ENCODE data around the gene FNIP2. TPM values are rescaled to one million over a fixed set of nuclear protein-coding genes. Genes with fewer than 3 reads are reported as not detected.
"Not testable (repeated sequence)": the region's sequence is repeated elsewhere in the genome, so short reads cannot be mapped to it uniquely, and the experiment has no call there.

The FNIP2 gene
- total RNA-seq, 1 donor from 2014 or later: 36.5 TPM

- H3K27me3 Mint-ChIP-seq: no peaks in the 10 kb centered on the region
- H3K27ac Mint-ChIP-seq: no peak overlapping the region
- H3K4me1 Mint-ChIP-seq (ENCODE audit: unreplicated experiment): no peaks in the 10 kb centered on the region
- no peak for TF ChIP-seq CTCF (conservative IDR thresholded peaks at IDR 0.05)
- peaks cover 16% of the 10 kb centered on the region for H3K9me3 Mint-ChIP-seq
- no peaks in the 10 kb centered on the region for H3K36me3 Mint-ChIP-seq
- no peak for DNase-seq (ENCODE audit: extremely low spot score, unreplicated experiment)
- H3K4me3 Mint-ChIP-seq: no peak overlapping the region
Observed at GRCh38 chr4:158946825-158947224, 178.0 kb downstream of the FNIP2 start.

- no peaks in the 10 kb centered on the region for H3K36me3 Mint-ChIP-seq
- H3K27ac Mint-ChIP-seq: no peak overlapping the region
- peaks cover 20% of the 10 kb centered on the region for H3K9me3 Mint-ChIP-seq
- H3K27me3 Mint-ChIP-seq: no peaks in the 10 kb centered on the region
- no peak for DNase-seq (ENCODE audit: extremely low spot score, unreplicated experiment)
- H3K4me3 Mint-ChIP-seq: no peak overlapping the region
- no peaks in the 10 kb centered on the region for H3K4me1 Mint-ChIP-seq (ENCODE audit: unreplicated experiment)
- TF ChIP-seq CTCF (conservative IDR thresholded peaks at IDR 0.05): no peak
Observed at GRCh38 chr4:158948071-158948470, 179.2 kb downstream of the FNIP2 start.

GRCh38 chr4:158949099-158949498, 180.3 kb downstream of the FNIP2 start:
- TF ChIP-seq CTCF (conservative IDR thresholded peaks at IDR 0.05): no peak
- H3K27me3 Mint-ChIP-seq: no peaks in the 10 kb centered on the region
- peaks cover 20% of the 10 kb centered on the region for H3K9me3 Mint-ChIP-seq
- no peak for DNase-seq (ENCODE audit: extremely low spot score, unreplicated experiment)
- H3K4me1 Mint-ChIP-seq (ENCODE audit: unreplicated experiment): no peaks in the 10 kb centered on the region
- H3K36me3 Mint-ChIP-seq: no peaks in the 10 kb centered on the region
- H3K27ac Mint-ChIP-seq: no peak overlapping the region
- H3K4me3 Mint-ChIP-seq: no peak overlapping the region

GRCh38 chr4:158952221-158952774, 183.5 kb downstream of the FNIP2 start:
- not testable (repeated sequence) for H3K4me1 Mint-ChIP-seq (ENCODE audit: unreplicated experiment); H3K4me3 Mint-ChIP-seq; H3K27ac Mint-ChIP-seq; DNase-seq (ENCODE audit: extremely low spot score, unreplicated experiment); H3K27me3 Mint-ChIP-seq; H3K36me3 Mint-ChIP-seq
- H3K9me3 Mint-ChIP-seq: peaks cover 14% of the 10 kb centered on the region

GRCh38 chr4:158956345-158956744, 187.5 kb downstream of the FNIP2 start:
- not testable (repeated sequence) for H3K27ac Mint-ChIP-seq; H3K4me1 Mint-ChIP-seq (ENCODE audit: unreplicated experiment); H3K36me3 Mint-ChIP-seq; H3K9me3 Mint-ChIP-seq; H3K27me3 Mint-ChIP-seq; DNase-seq (ENCODE audit: extremely low spot score, unreplicated experiment); H3K4me3 Mint-ChIP-seq

GRCh38 chr4:158956918-158957317, 188.1 kb downstream of the FNIP2 start:
- not testable (repeated sequence) for H3K36me3 Mint-ChIP-seq; H3K9me3 Mint-ChIP-seq; H3K27me3 Mint-ChIP-seq; DNase-seq (ENCODE audit: extremely low spot score, unreplicated experiment); H3K27ac Mint-ChIP-seq; H3K4me1 Mint-ChIP-seq (ENCODE audit: unreplicated experiment); H3K4me3 Mint-ChIP-seq

Other genes with a start within 250 kb of the FNIP2 start
- gene RXFP1, start 247.1 kb upstream of the FNIP2 start, total RNA-seq (ENCODE audit: low replicate concordance): 0.07 TPM in 1 of 2 replicates, not detected in the other
- 9.2 and 17.5 TPM in 2 replicates for gene C4orf46, start 97.1 kb upstream of the FNIP2 start, total RNA-seq (ENCODE audit: low replicate concordance)
- 32.5 and 42.2 TPM in 2 replicates for gene ETFDH, start 96.7 kb upstream of the FNIP2 start, total RNA-seq (ENCODE audit: low replicate concordance)
- gene PPID, start 45.6 kb upstream of the FNIP2 start, total RNA-seq (ENCODE audit: low replicate concordance): 34.6 and 40.6 TPM in 2 replicates

Data from type B pancreatic cell (in vitro differentiated cells).